Measurements from ENCODE around the gene NPTX1. TPM values are rescaled to one million over a fixed set of nuclear protein-coding genes. Genes with fewer than 3 reads are reported as not detected.

Gene NPTX1
- total and polyA plus RNA-seq, 7 experiments from 2014 or later: 0.11 to 98.0 (median 0.35) TPM; not detected in 3

- H3K36me3 Mint-ChIP-seq: peaks cover 0 to 18% (median 0%) of the 10 kb centered on the region in 5 donors
- Histone ChIP-seq H3K4me3 (ENCODE audit: low read length) (no peak overlapping the region), H3K27ac (ENCODE audit: low read depth, low read length) (no peak overlapping the region), H3K9me3 (ENCODE audit: control insufficient read depth in 2 of 3, low read length in 3 of 3) (no peaks in the 10 kb centered on the region), H3K4me1 (ENCODE audit: control insufficient read depth in 2 of 2, insufficient read depth in 2 of 2, low read length in 2 of 2) (peaks cover 15% of the 10 kb centered on the region in 2 donors), H3K27me3 (ENCODE audit: control insufficient read depth in 2 of 2, insufficient read depth in 2 of 2, low read length in 2 of 2) (peaks cover 0 to 2% of the 10 kb centered on the region in 2 donors), H3K36me3 (ENCODE audit: control insufficient read depth in 2 of 3, insufficient read depth in 3 of 3, low read length in 3 of 3) (no peaks in the 10 kb centered on the region)
- no peak overlapping the region for H3K27ac Mint-ChIP-seq
- peaks cover 13 to 33% (median 24%) of the 10 kb centered on the region in 7 donors for H3K4me1 Mint-ChIP-seq
- peak overlapping the region in 2 of 10 donors; percentile 49 to 57 for H3K4me3 Mint-ChIP-seq
- H3K27me3 Mint-ChIP-seq: peaks cover 34 to 58% (median 42%) of the 10 kb centered on the region in 5 donors
- POLR2A ChIA-PET: no interaction called here
- intact Hi-C loops (cut with micrococcal nuclease): loop anchor here (10.0 kb wide), 2 partner anchors 103 to 313 kb away; no protein-coding TSS in a partner anchor
- ATAC-seq (peak; percentile 78), DNase-seq (no peak)
- CTCF ChIA-PET: no interaction called here
- H3K9me3 Mint-ChIP-seq: no peaks in the 10 kb centered on the region
These were observed 4.5 kb downstream of the NPTX1 start for GRCh38 chr17:80471922-80472321.

DNA sequence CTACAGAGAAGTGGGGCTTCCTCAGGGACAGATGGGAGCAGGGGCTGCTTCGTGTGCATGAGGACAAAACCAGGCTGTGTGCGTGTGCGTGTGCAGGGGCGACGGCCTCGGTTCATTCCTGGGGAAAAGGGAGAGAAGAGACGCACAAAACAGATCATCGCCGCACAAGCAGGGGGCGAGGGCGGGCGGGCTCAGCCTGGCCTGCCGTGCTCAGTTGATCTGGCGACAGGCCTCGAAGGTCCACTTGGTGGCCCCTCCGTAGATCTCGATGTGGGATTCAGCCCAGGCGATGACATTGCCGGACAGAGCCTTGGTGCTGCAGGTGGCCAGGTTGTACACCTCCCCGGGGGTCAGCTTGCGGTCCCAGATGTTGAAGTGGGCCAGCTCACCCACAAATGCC lies 5.8 kb downstream of the NPTX1 start:
- DNase-seq (no peak), ATAC-seq (no peak)
- CTCF ChIA-PET: no interaction called here
- no peak overlapping the region for H3K27ac ChIP-seq (ENCODE audit: low read depth, low read length)
- Mint-ChIP-seq H3K36me3 (peaks cover 0 to 18% (median 0%) of the 10 kb centered on the region in 5 donors), H3K4me3 (no peak overlapping the region), H3K27me3 (peaks cover 34 to 63% (median 46%) of the 10 kb centered on the region in 5 donors), H3K4me1 (peaks cover 13 to 33% (median 24%) of the 10 kb centered on the region in 7 donors), H3K27ac (no peak overlapping the region), H3K9me3 (no peaks in the 10 kb centered on the region)
- H3K27me3 ChIP-seq (ENCODE audit: control insufficient read depth in 2 of 2, insufficient read depth in 2 of 2, low read length in 2 of 2): no peaks in the 10 kb centered on the region
- no peaks in the 10 kb centered on the region for H3K36me3 ChIP-seq (ENCODE audit: control insufficient read depth in 2 of 3, insufficient read depth in 3 of 3, low read length in 3 of 3)
- intact Hi-C loops (cut with micrococcal nuclease): loop anchor here (10.0 kb wide), 2 partner anchors 104 to 314 kb away; no protein-coding TSS in a partner anchor
- H3K4me3 ChIP-seq (ENCODE audit: low read length): no peak overlapping the region
- no peaks in the 10 kb centered on the region for H3K9me3 ChIP-seq (ENCODE audit: control insufficient read depth in 2 of 3, low read length in 3 of 3)
- POLR2A ChIA-PET: no interaction called here
- peaks cover 15% of the 10 kb centered on the region in 2 donors for H3K4me1 ChIP-seq (ENCODE audit: control insufficient read depth in 2 of 2, insufficient read depth in 2 of 2, low read length in 2 of 2)

- CTCF ChIA-PET: interaction anchor here (0.6 kb wide), 1 partner anchor 729 kb away, joined by 6 read pairs; no protein-coding TSS in a partner anchor
- POLR2A ChIA-PET: interaction anchor here (0.6 kb wide), 1 partner anchor 379 kb away, joined by 3 read pairs; no protein-coding TSS in a partner anchor
- Histone ChIP-seq H3K4me1 (ENCODE audit: control insufficient read depth in 2 of 2, insufficient read depth in 2 of 2, low read length in 2 of 2) (peaks cover 5 to 9% of the 10 kb centered on the region in 2 donors), H3K27me3 (ENCODE audit: control insufficient read depth in 2 of 2, insufficient read depth in 2 of 2, low read length in 2 of 2) (no peaks in the 10 kb centered on the region), H3K9me3 (ENCODE audit: control insufficient read depth in 2 of 3, low read length in 3 of 3) (no peaks in the 10 kb centered on the region), H3K27ac (ENCODE audit: low read depth, low read length) (no peak overlapping the region), H3K4me3 (ENCODE audit: low read length) (no peak overlapping the region), H3K36me3 (ENCODE audit: control insufficient read depth in 2 of 3, insufficient read depth in 3 of 3, low read length in 3 of 3) (no peaks in the 10 kb centered on the region)
- no peak overlapping the region for H3K27ac Mint-ChIP-seq
- DNase-seq (no peak), ATAC-seq (no peak)
- H3K9me3 Mint-ChIP-seq: no peaks in the 10 kb centered on the region
- no peak overlapping the region for H3K4me3 Mint-ChIP-seq
- peaks cover 28 to 58% (median 42%) of the 10 kb centered on the region in 5 donors for H3K27me3 Mint-ChIP-seq
- peaks cover 0 to 18% (median 0%) of the 10 kb centered on the region in 5 donors for H3K36me3 Mint-ChIP-seq
- intact Hi-C loops (cut with micrococcal nuclease): loop anchor here (10.0 kb wide), 2 partner anchors 105 to 315 kb away; no protein-coding TSS in a partner anchor
- peaks cover 6 to 24% (median 15%) of the 10 kb centered on the region in 7 donors for H3K4me1 Mint-ChIP-seq
These were observed 6.7 kb downstream of the NPTX1 start for GRCh38 chr17:80469667-80470066.

- ATAC-seq (no peak), DNase-seq (no peak)
- Mint-ChIP-seq H3K27ac (no peak overlapping the region), H3K4me1 (peaks cover 0 to 17% (median 8%) of the 10 kb centered on the region in 7 donors), H3K9me3 (no peaks in the 10 kb centered on the region), H3K27me3 (peaks cover 21 to 52% (median 37%) of the 10 kb centered on the region in 5 donors), H3K4me3 (no peak overlapping the region), H3K36me3 (peaks cover 0 to 16% (median 0%) of the 10 kb centered on the region in 5 donors)
- Histone ChIP-seq H3K27ac (ENCODE audit: low read depth, low read length) (no peak overlapping the region), H3K4me1 (ENCODE audit: control insufficient read depth in 2 of 2, insufficient read depth in 2 of 2, low read length in 2 of 2) (peaks cover 0 to 7% of the 10 kb centered on the region in 2 donors), H3K9me3 (ENCODE audit: control insufficient read depth in 2 of 3, low read length in 3 of 3) (no peaks in the 10 kb centered on the region), H3K27me3 (ENCODE audit: control insufficient read depth in 2 of 2, insufficient read depth in 2 of 2, low read length in 2 of 2) (no peaks in the 10 kb centered on the region), H3K36me3 (ENCODE audit: control insufficient read depth in 2 of 3, insufficient read depth in 3 of 3, low read length in 3 of 3) (no peaks in the 10 kb centered on the region), H3K4me3 (ENCODE audit: low read length) (no peak overlapping the region)
- intact Hi-C loops (cut with micrococcal nuclease): no loop called here
- ChIA-PET CTCF (no interaction called here), POLR2A (no interaction called here)
These were observed 7.5 kb downstream of the NPTX1 start for GRCh38 chr17:80468781-80469493.

GRCh38 chr17:80468242-80468641 lies 8.2 kb downstream of the NPTX1 start:
- POLR2A ChIA-PET: interaction anchor here (1.0 kb wide), 1 partner anchor 13 kb away, joined by 3 read pairs; no protein-coding TSS in a partner anchor
- DNase-seq (no peak), ATAC-seq (no peak)
- no peak overlapping the region for H3K27ac ChIP-seq (ENCODE audit: low read depth, low read length)
- intact Hi-C loops (cut with micrococcal nuclease): no loop called here
- H3K4me3 Mint-ChIP-seq: no peak overlapping the region
- no peaks in the 10 kb centered on the region for H3K9me3 ChIP-seq (ENCODE audit: control insufficient read depth in 2 of 3, low read length in 3 of 3)
- H3K9me3 Mint-ChIP-seq: no peaks in the 10 kb centered on the region
- H3K36me3 ChIP-seq (ENCODE audit: control insufficient read depth in 2 of 3, insufficient read depth in 3 of 3, low read length in 3 of 3): no peaks in the 10 kb centered on the region
- H3K27ac Mint-ChIP-seq: no peak overlapping the region
- H3K27me3 ChIP-seq (ENCODE audit: control insufficient read depth in 2 of 2, insufficient read depth in 2 of 2, low read length in 2 of 2): no peaks in the 10 kb centered on the region
- H3K27me3 Mint-ChIP-seq: peaks cover 21 to 50% (median 37%) of the 10 kb centered on the region in 5 donors
- no peak overlapping the region for H3K4me3 ChIP-seq (ENCODE audit: low read length)
- H3K36me3 Mint-ChIP-seq: peaks cover 0 to 15% (median 0%) of the 10 kb centered on the region in 5 donors
- CTCF ChIA-PET: no interaction called here
- H3K4me1 Mint-ChIP-seq: peaks cover 0 to 17% (median 8%) of the 10 kb centered on the region in 7 donors
- H3K4me1 ChIP-seq (ENCODE audit: control insufficient read depth in 2 of 2, insufficient read depth in 2 of 2, low read length in 2 of 2): peaks cover 0 to 7% of the 10 kb centered on the region in 2 donors

DNA sequence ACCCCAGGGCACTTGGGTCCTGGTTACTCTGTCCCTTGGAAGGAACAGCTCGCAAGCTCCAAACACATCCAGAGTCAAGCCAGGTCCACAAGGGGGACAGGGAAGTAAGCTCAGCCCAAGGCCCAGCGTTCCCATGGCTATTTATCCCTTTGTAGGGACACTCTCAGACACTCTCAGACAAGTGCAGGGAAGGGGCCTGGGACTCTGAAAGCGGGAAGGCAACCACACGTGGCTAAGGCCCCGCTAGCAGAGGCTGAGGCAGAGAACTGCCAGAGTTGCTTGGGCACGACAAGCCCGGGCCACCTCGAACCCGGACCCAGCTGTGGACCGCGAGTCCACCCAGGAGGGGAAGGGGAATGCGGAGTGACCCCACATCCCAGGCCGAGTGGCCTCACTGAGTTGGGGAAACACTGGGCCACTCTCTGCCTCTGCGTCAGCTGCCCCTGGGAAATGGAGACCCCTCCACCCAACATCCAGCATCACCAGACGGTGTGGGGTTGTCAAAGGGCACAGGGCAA lies 10.2 kb downstream of the NPTX1 start:
- ATAC-seq (no peak), DNase-seq (no peak)
- Mint-ChIP-seq H3K4me1 (peaks cover 0 to 5% (median 0%) of the 10 kb centered on the region in 7 donors), H3K27ac (no peak overlapping the region), H3K27me3 (peaks cover 21 to 44% (median 30%) of the 10 kb centered on the region in 5 donors), H3K36me3 (peaks cover 0 to 9% (median 0%) of the 10 kb centered on the region in 5 donors), H3K4me3 (no peak overlapping the region), H3K9me3 (no peaks in the 10 kb centered on the region)
- H3K27ac ChIP-seq (ENCODE audit: low read depth, low read length): no peak overlapping the region
- H3K4me3 ChIP-seq (ENCODE audit: low read length): no peak overlapping the region
- CTCF ChIA-PET: no interaction called here
- no peaks in the 10 kb centered on the region for H3K27me3 ChIP-seq (ENCODE audit: control insufficient read depth in 2 of 2, insufficient read depth in 2 of 2, low read length in 2 of 2)
- H3K9me3 ChIP-seq (ENCODE audit: control insufficient read depth in 2 of 3, low read length in 3 of 3): no peaks in the 10 kb centered on the region
- no peaks in the 10 kb centered on the region for H3K36me3 ChIP-seq (ENCODE audit: control insufficient read depth in 2 of 3, insufficient read depth in 3 of 3, low read length in 3 of 3)
- intact Hi-C loops (cut with micrococcal nuclease): no loop called here
- POLR2A ChIA-PET: interaction anchor here (0.7 kb wide), 1 partner anchor 459 kb away, joined by 3 read pairs; no protein-coding TSS in a partner anchor
- peaks cover 0 to under 1% of the 10 kb centered on the region in 2 donors for H3K4me1 ChIP-seq (ENCODE audit: control insufficient read depth in 2 of 2, insufficient read depth in 2 of 2, low read length in 2 of 2)

All from naive thymus-derived CD4-positive, alpha-beta T cell (primary cell).